PC-3 (cell line): Measurements from ENCODE around the gene PLXNA4. TPM values are rescaled to one million over a fixed set of nuclear protein-coding genes. Genes with fewer than 3 reads are reported as not detected.

Experiments
- ATAC-seq: fragments of 200-7000 bp; cut with Tn5 transposase; 2 replicates; pipeline ENCODE4 v1.9.1; 2020; ENCODE audit warnings: mild to moderate bottlenecking, moderate library complexity
- BruUV-seq: library from RNA; stranded (reverse); fragments of 400-500 nt; replicated peaks from 2 replicates; lab custom pipeline; 2021; lab: Mats Ljungman, UMichigan
- CTCF ChIA-PET: fragments of 300-600 bp; sonication (Branson Sonifier 250); formaldehyde crosslinking; loops from one replicate; lab custom pipeline; 2022; ENCODE audit warnings: antibody characterized with exemption; lab: Charles Lee
- POLR2A ChIA-PET: fragments of 300-600 bp; sonication (Branson Sonifier 250); formaldehyde crosslinking; loops from one replicate; lab custom pipeline; 2022; ENCODE audit warnings: antibody characterized with exemption; ENCODE audit not compliant: unreplicated experiment; lab: Charles Lee
- DNase-seq: peaks from one replicate; pipeline ENCODE4 v3.0.0-alpha.2; 2015
- H2AFZ ChIP-seq: fragments of 300-600 bp; sonication (generic); 2 replicates; pipeline ENCODE4 v1.6.0; 2016; ENCODE audit warnings: antibody characterized with exemption, low read length
- H3F3A ChIP-seq: fragments of 300-600 bp; sonication (generic); one replicate; pipeline ENCODE4 v1.6.0; 2017; ENCODE audit warnings: antibody characterized with exemption, low read length, control low read depth, mild to moderate bottlenecking; ENCODE audit not compliant: unreplicated experiment
- H3K27ac ChIP-seq: fragments of 300-600 bp; sonication (generic); 2 replicates; pipeline ENCODE4 v1.5.1; 2016; ENCODE audit warnings: mild to moderate bottlenecking, low read length
- H3K27me3 ChIP-seq: fragments of 300-600 bp; sonication (generic); 2 replicates; pipeline ENCODE4 v1.6.1; 2016; ENCODE audit warnings: low read length, mixed read lengths
- H3K36me3 ChIP-seq: fragments of 300-600 bp; sonication (generic); 2 replicates; pipeline ENCODE4 v1.6.1; 2016; ENCODE audit warnings: low read depth, mixed run types, low read length, mixed read lengths
- H3K4me1 ChIP-seq: fragments of 300-600 bp; sonication (generic); 2 replicates; pipeline ENCODE4 v1.5.1; 2016; ENCODE audit warnings: low read length; ENCODE audit not compliant: insufficient read depth
- H3K4me2 ChIP-seq: fragments of 300-600 bp; sonication (generic); 2 replicates; pipeline ENCODE4 v1.6.0; 2016; ENCODE audit warnings: low read length
- H3K4me3 ChIP-seq: fragments of 300-600 bp; sonication (generic); 2 replicates; pipeline ENCODE4 v1.5.1; 2016; ENCODE audit warnings: mild to moderate bottlenecking, low read length, mixed read lengths
- H3K79me2 ChIP-seq: fragments of 300-600 bp; sonication (generic); 2 replicates; pipeline ENCODE4 v1.6.1; 2017; ENCODE audit warnings: low read length, mixed read lengths
- H3K9ac ChIP-seq: fragments of 300-600 bp; sonication (generic); 2 replicates; pipeline ENCODE4 v1.6.0; 2016; ENCODE audit warnings: mild to moderate bottlenecking, low read length
- H3K9me2 ChIP-seq: fragments of 300-600 bp; sonication (generic); replicated peaks from 2 replicates; pipeline ENCODE4 v1.6.1; 2016; ENCODE audit warnings: mixed run types, low read length, mixed read lengths
- H3K9me3 ChIP-seq: fragments of 300-600 bp; sonication (generic); 2 replicates; pipeline ENCODE4 v1.6.1; 2016; ENCODE audit warnings: low read length, mixed read lengths
- H4K20me1 ChIP-seq: fragments of 300-600 bp; sonication (generic); 2 replicates; pipeline ENCODE4 v1.6.1; 2016; ENCODE audit warnings: low read length, mixed read lengths
- CTCF ChIP-seq: fragments of 300-600 bp; sonication (generic); conservative IDR thresholded peaks from 2 replicates; pipeline ENCODE4 v1.5.1; 2017; ENCODE audit warnings: antibody characterized with exemption, low read depth, mild to moderate bottlenecking, low read length
- EZH2 ChIP-seq: fragments of 300-600 bp; sonication (generic); IDR thresholded peaks from one replicate; pipeline ENCODE4 v1.6.1; 2017; ENCODE audit warnings: antibody characterized with exemption, mild to moderate bottlenecking, low read length; ENCODE audit not compliant: unreplicated experiment
- EZH2phosphoT487 ChIP-seq: fragments of 300-600 bp; sonication (generic); IDR thresholded peaks from 2 replicates; pipeline ENCODE4 v1.6.1; 2018; ENCODE audit warnings: mild to moderate bottlenecking, antibody characterized with exemption, low read length, borderline replicate concordance
- intact Hi-C: fragments of 100-400 bp; cut with micrococcal nuclease; formaldehyde crosslinking; loops from 2 replicates; pipeline ENCODE4 v1.9.0; 2023
- total RNA-seq: library from RNA; depleted of rRNA; stranded (reverse); fragments of >200 nt; gene quantifications from 2 replicates; pipeline ENCODE4 v1.2.3, GENCODE V29; 2014

PLXNA4 gene
- total RNA-seq, 1 experiment from 2014 or later: 1.2 TPM

GRCh38 chr7:132491391-132491945, 84.8 kb downstream of the PLXNA4 start:
- no peaks in the 10 kb centered on the region for H4K20me1 ChIP-seq
- no peaks in the 10 kb centered on the region for H3K27me3 ChIP-seq
- H3K4me2 ChIP-seq: no peak overlapping the region
- no peak overlapping the region for H3K4me3 ChIP-seq
- no peak overlapping the region for H2AFZ ChIP-seq
- DNase-seq (no peak), ATAC-seq (no peak)
- H3K4me1 ChIP-seq: peaks cover 3% of the 10 kb centered on the region; the same call in 1 of the 2 replicates
- no peak overlapping the region for H3K9ac ChIP-seq
- no TSS peak for BruUV-seq
- no peak overlapping the region for H3K27ac ChIP-seq
- H3K9me3 ChIP-seq: no peaks in the 10 kb centered on the region
- no peaks in the 10 kb centered on the region for H3K79me2 ChIP-seq
- intact Hi-C loops: no loop called here
- H3K9me2 ChIP-seq: no peaks in the 10 kb centered on the region
- CTCF ChIA-PET: no interaction called here
- no peaks in the 10 kb centered on the region for H3F3A ChIP-seq
- H3K36me3 ChIP-seq: no peaks in the 10 kb centered on the region
- POLR2A ChIA-PET: no interaction called here
- no peak for TF ChIP-seq EZH2phosphoT487
- TF ChIP-seq CTCF: no peak
- TF ChIP-seq EZH2: no peak

- BruUV-seq: no TSS peak
- Histone ChIP-seq H2AFZ (no peak overlapping the region), H4K20me1 (no peaks in the 10 kb centered on the region), H3K9me3 (no peaks in the 10 kb centered on the region), H3K4me1 (peaks cover 3% of the 10 kb centered on the region; the same call in 1 of the 2 replicates), H3K4me2 (no peak overlapping the region), H3K79me2 (no peaks in the 10 kb centered on the region), H3K4me3 (no peak overlapping the region), H3K36me3 (no peaks in the 10 kb centered on the region), H3K9me2 (no peaks in the 10 kb centered on the region), H3F3A (no peaks in the 10 kb centered on the region), H3K9ac (no peak overlapping the region), H3K27ac (no peak overlapping the region), H3K27me3 (no peaks in the 10 kb centered on the region)
- no peak for DNase-seq
- ATAC-seq: no peak
- intact Hi-C loops: no loop called here
- TF ChIP-seq EZH2phosphoT487 (no peak), CTCF (no peak), EZH2 (no peak)
- CTCF ChIA-PET: no interaction called here
- POLR2A ChIA-PET: no interaction called here
Measured at GRCh38 chr7:132490474-132490873, 85.8 kb downstream of the PLXNA4 start.

GRCh38 chr7:132489776-132490237, 86.5 kb downstream of the PLXNA4 start:
- intact Hi-C loops: no loop called here
- TF ChIP-seq CTCF (no peak), EZH2 (no peak), EZH2phosphoT487 (no peak)
- Histone ChIP-seq H3K27ac (no peak overlapping the region), H3K4me3 (no peak overlapping the region), H3K4me1 (peaks cover 3% of the 10 kb centered on the region; the same call in 1 of the 2 replicates), H3K27me3 (no peaks in the 10 kb centered on the region), H3K9me2 (no peaks in the 10 kb centered on the region), H3K36me3 (no peaks in the 10 kb centered on the region), H2AFZ (no peak overlapping the region), H3K9ac (no peak overlapping the region), H3F3A (no peaks in the 10 kb centered on the region), H3K79me2 (no peaks in the 10 kb centered on the region), H3K4me2 (no peak overlapping the region), H3K9me3 (no peaks in the 10 kb centered on the region), H4K20me1 (no peaks in the 10 kb centered on the region)
- BruUV-seq: no TSS peak
- no peak for ATAC-seq
- ChIA-PET POLR2A (no interaction called here), CTCF (no interaction called here)
- DNase-seq: no peak
